K562 (cell line): ENCODE results near the gene HS3ST3B1. TPM values are rescaled to one million over a fixed set of nuclear protein-coding genes. Genes with fewer than 3 reads are reported as not detected.

ENCODE experiments used
- ARHGAP35 ChIP-seq: fragments of 450-650 bp; IDR thresholded peaks from 2 replicates; pipeline ENCODE4 v1.6.1; 2018; ENCODE audit not compliant: partially characterized antibody
- BRCA1 ChIP-seq, 2 experiments: fragments of 450-650 bp in 1 of 2; sonication (generic) in 1 of 2; formaldehyde crosslinking in 1 of 2; IDR thresholded peaks; 2 replicates each; pipeline versions ENCODE4 v1.5.0 to v1.6.1; 2017 to 2020; ENCODE audit warnings: mild to moderate bottlenecking in 1 of 2, missing genetic modification reagents in 1 of 2
- COPS2 ChIP-seq: fragments of 450-650 bp; conservative IDR thresholded peaks from 2 replicates; pipeline ENCODE4 v1.6.1; 2016; ENCODE audit warnings: mild to moderate bottlenecking, moderate library complexity
- CREB1 ChIP-seq, 2 experiments: sonication (generic) in 1 of 2; formaldehyde crosslinking in 1 of 2; IDR thresholded peaks; 2 replicates each; pipeline versions ENCODE4 v1.6.1 to v1.8.0; 2012 to 2022; ENCODE audit warnings: inconsistent platforms in 1 of 2, mild to moderate bottlenecking in 1 of 2, missing genetic modification reagents in 1 of 2, moderate library complexity in 1 of 2
- E2F3 ChIP-seq: fragments of 250-450 bp; sonication (Bioruptor Pico); IDR thresholded peaks from 2 replicates; pipeline ENCODE4 v1.4.0; 2020; ENCODE audit warnings: mild to moderate bottlenecking
- E2F4 ChIP-seq: sonication (generic); formaldehyde crosslinking; IDR thresholded peaks from 2 replicates; pipeline ENCODE4 v1.8.0; 2022; ENCODE audit warnings: mild to moderate bottlenecking, low read depth, missing genetic modification reagents
- ELF4 ChIP-seq: fragments of 450-650 bp; formaldehyde crosslinking; IDR thresholded peaks from 2 replicates; pipeline ENCODE4 v1.4.0; 2022; ENCODE audit warnings: missing genetic modification characterization
- GTF2B ChIP-seq: IDR thresholded peaks from 2 replicates; pipeline ENCODE4 v1.6.1; 2011; ENCODE audit not compliant: insufficient read length; ENCODE audit errors: extremely low read depth
- HMG20A ChIP-seq: fragments of 450-650 bp; formaldehyde crosslinking; conservative IDR thresholded peaks from 2 replicates; pipeline ENCODE4 v1.4.0; 2020; ENCODE audit warnings: mild to moderate bottlenecking, mixed read lengths
- HMG20B ChIP-seq: fragments of 250-450 bp; sonication (Bioruptor Pico); IDR thresholded peaks from 2 replicates; pipeline ENCODE4 v1.5.0; 2021; ENCODE audit warnings: mild to moderate bottlenecking
- KDM5B ChIP-seq: fragments of 200-600 bp; sonication (generic); IDR thresholded peaks from 2 replicates; pipeline ENCODE4 v1.6.1; 2012; ENCODE audit warnings: low read depth, mild to moderate bottlenecking, moderate library complexity, low read length, control low read depth, inconsistent platforms; ENCODE audit not compliant: insufficient replicate concordance
- LARP7 ChIP-seq: fragments of 450-650 bp; IDR thresholded peaks from 2 replicates; pipeline ENCODE4 v1.6.1; 2016
- MAFF ChIP-seq: IDR thresholded peaks from 2 replicates; pipeline ENCODE4 v1.6.1; 2012; ENCODE audit warnings: low read length, improper control_type of control experiment
- MAZ ChIP-seq, 2 experiments: fragments of 450-650 bp in 1 of 2; sonication (generic) in 1 of 2; formaldehyde crosslinking; IDR thresholded peaks in 1 of 2; conservative IDR thresholded peaks in 1 of 2; 2 replicates each; pipeline versions ENCODE4 v1.4.0 to v1.5.0; 2020; ENCODE audit warnings: mild to moderate bottlenecking in 1 of 2, missing genetic modification reagents in 1 of 2
- NBN ChIP-seq: fragments of 450-650 bp; IDR thresholded peaks from 2 replicates; pipeline ENCODE4 v1.6.1; 2016; ENCODE audit warnings: low read depth, mild to moderate bottlenecking
- SFPQ ChIP-seq: fragments of 200-400 bp; formaldehyde crosslinking; IDR thresholded peaks from 2 replicates; pipeline ENCODE4 v1.6.1; 2017; ENCODE audit warnings: mild to moderate bottlenecking, low read depth, low read length, moderate library complexity
- STAT5A ChIP-seq: IDR thresholded peaks from 2 replicates; pipeline ENCODE4 v1.6.1; 2012; ENCODE audit warnings: low read length, inconsistent platforms, borderline replicate concordance
- WHSC1 ChIP-seq: IDR thresholded peaks from one replicate; pipeline ENCODE4 v1.6.1; 2012; ENCODE audit warnings: low read length, control low read depth, inconsistent platforms
- ZBTB43 ChIP-seq: sonication (generic); formaldehyde crosslinking; IDR thresholded peaks from 2 replicates; pipeline ENCODE4 v1.8.0; 2023; ENCODE audit warnings: mild to moderate bottlenecking, missing genetic modification reagents
- ZNF232 ChIP-seq: sonication (generic); formaldehyde crosslinking; IDR thresholded peaks from 2 replicates; pipeline ENCODE4 v1.8.0; 2022; ENCODE audit warnings: mild to moderate bottlenecking, missing genetic modification reagents
- ZNF253 ChIP-seq: fragments of 250-450 bp; sonication (Bioruptor Pico); conservative IDR thresholded peaks from 2 replicates; pipeline ENCODE4 v1.6.1; 2021; ENCODE audit warnings: mild to moderate bottlenecking
- ZNF347 ChIP-seq: fragments of 450-650 bp; formaldehyde crosslinking; IDR thresholded peaks from 2 replicates; pipeline ENCODE4 v1.4.0; 2020; ENCODE audit warnings: low read depth, mild to moderate bottlenecking, moderate library complexity
- polyA plus RNA-seq, 8 experiments: library from polyadenylated mRNA; depleted of rRNA in 4 of 8; stranded (reverse) in 5 of 8; unstranded in 3 of 8; fragments of >200 nt; fragmentation: Nextera tagmentation in 2 of 8; fragmentation: Illumina TruSeq in 1 of 8; extraction: Ambion mirVana in 2 of 8; extraction: Trizol in 1 of 8; gene quantifications; 2 replicates each; pipeline versions ENCODE4 v1.2.1 to v1.2.3, GENCODE V29; 2011 to 2014; ENCODE audit warnings: inconsistent platforms in 1 of 8, missing spikeins in 1 of 8
- total RNA-seq, 7 experiments: library from RNA; depleted of rRNA in 6 of 7; stranded (reverse); fragments of >200 nt in 6 of 7; fragmentation: Illumina TruSeq in 2 of 7; extraction: Trizol in 2 of 7; gene quantifications; 2 replicates each; pipeline versions ENCODE4 v1.2.1 to v1.2.3, GENCODE V29; 2011 to 2021; ENCODE audit warnings: low replicate concordance in 1 of 7

HS3ST3B1 gene
- total and polyA plus RNA-seq, 9 of the 15 experiments (the other 6 are each of a cell fraction or from before 2014, with no cell fraction given): 1.9 to 12.9 (median 3.7) TPM

GRCh38 chr17:14308965-14309879 lies 8.3 kb downstream of the HS3ST3B1 start (continued):
- no peak for TF ChIP-seq ZBTB43 (CRISPR knock-in tag)
- no peak for TF ChIP-seq ELF4
- no peak for TF ChIP-seq COPS2
- no peak for TF ChIP-seq ZNF347
- TF ChIP-seq WHSC1: no peak
- no peak for TF ChIP-seq BRCA1 (IDR thresholded peaks at IDR 0.05)
- TF ChIP-seq BRCA1 (CRISPR knock-in tag; IDR thresholded peaks at IDR 0.05): no peak
- TF ChIP-seq CREB1 (IDR thresholded peaks at IDR 0.05): peak; percentile 40; the same call in 1 of the 2 replicates
- TF ChIP-seq CREB1 (CRISPR knock-in tag; IDR thresholded peaks at IDR 0.05): peak; percentile 38; the same call in 1 of the 2 replicates
- TF ChIP-seq HMG20A (CRISPR knock-in tag): no peak
- no peak for TF ChIP-seq E2F4 (CRISPR knock-in tag)
- no peak for TF ChIP-seq SFPQ
- TF ChIP-seq ZNF232 (CRISPR knock-in tag): no peak
- no peak for TF ChIP-seq HMG20B
- no peak for TF ChIP-seq NBN
- no peak for TF ChIP-seq ARHGAP35
- no peak for TF ChIP-seq E2F3 (CRISPR knock-in tag)
- no peak for TF ChIP-seq MAFF
- TF ChIP-seq MAZ (CRISPR knock-in tag; conservative IDR thresholded peaks at IDR 0.05 in 1 of 2, IDR thresholded peaks at IDR 0.05 in 1 of 2): peak; percentile 87 to 89
- no peak for TF ChIP-seq ZNF253
- TF ChIP-seq STAT5A: no peak
- no peak for TF ChIP-seq GTF2B
- peak; percentile 64 for TF ChIP-seq KDM5B
- no peak for TF ChIP-seq LARP7
